Smooth muscle cell (in vitro differentiated cells): ENCODE measurements around the gene TEFM. TPM values are rescaled to one million over a fixed set of nuclear protein-coding genes. Genes with fewer than 3 reads are reported as not detected.

Experiments
- DNase-seq: peaks from one replicate; lab custom pipeline; 2025; ENCODE audit not compliant: unreplicated experiment; lab: John Stamatoyannopoulos, UW
- H2AFZ ChIP-seq: fragments of 200-600 bp; sonication (generic); 2 replicates; pipeline ENCODE4 v1.6.0; 2016; ENCODE audit warnings: antibody characterized with exemption, low read depth, mild to moderate bottlenecking
- H3F3A ChIP-seq: fragments of 200-600 bp; sonication (generic); 2 replicates; pipeline ENCODE4 v1.6.0; 2017; ENCODE audit warnings: antibody characterized with exemption, low read depth
- H3K27ac ChIP-seq: fragments of 200-600 bp; sonication (generic); 2 replicates; pipeline ENCODE4 v1.5.1; 2016; ENCODE audit warnings: low read depth, mild to moderate bottlenecking
- H3K27me3 ChIP-seq: fragments of 200-600 bp; sonication (generic); 2 replicates; pipeline ENCODE4 v1.6.1; 2016; ENCODE audit warnings: low read depth, mild to moderate bottlenecking
- H3K36me3 ChIP-seq: fragments of 200-600 bp; sonication (generic); 2 replicates; pipeline ENCODE4 v1.5.1; 2016; ENCODE audit warnings: low read depth
- H3K4me1 ChIP-seq: fragments of 200-600 bp; sonication (generic); 2 replicates; pipeline ENCODE4 v1.5.1; 2016; ENCODE audit warnings: low read depth
- H3K4me2 ChIP-seq: fragments of 200-600 bp; sonication (generic); 2 replicates; pipeline ENCODE4 v1.6.0; 2016; ENCODE audit warnings: mild to moderate bottlenecking
- H3K4me3 ChIP-seq: fragments of 200-600 bp; sonication (generic); 2 replicates; pipeline ENCODE4 v1.5.1; 2016; ENCODE audit warnings: mild to moderate bottlenecking
- H3K79me2 ChIP-seq: fragments of 200-600 bp; sonication (generic); 2 replicates; pipeline ENCODE4 v1.6.0; 2016; ENCODE audit warnings: low read depth, mild to moderate bottlenecking
- H3K9ac ChIP-seq: fragments of 200-600 bp; sonication (generic); 2 replicates; pipeline ENCODE4 v1.6.0; 2016; ENCODE audit warnings: low read depth
- H3K9me3 ChIP-seq: fragments of 200-600 bp; sonication (generic); replicated peaks from 2 replicates; pipeline ENCODE4 v1.5.1; 2016; ENCODE audit warnings: low read depth
- H4K20me1 ChIP-seq: fragments of 200-600 bp; sonication (generic); 2 replicates; pipeline ENCODE4 v1.6.0; 2016; ENCODE audit warnings: low read depth
- CTCF ChIP-seq: fragments of 200-600 bp; sonication (generic); IDR thresholded peaks from 2 replicates; pipeline ENCODE4 v1.5.1; 2017; ENCODE audit warnings: borderline replicate concordance, mild to moderate bottlenecking, antibody characterized with exemption; ENCODE audit not compliant: insufficient read depth, poor library complexity, severe bottlenecking
- WGBS: methylation state at CpG from one replicate; pipeline ENCODE4 v1.1.7; 2016; ENCODE audit warnings: low lambda C conversion rate; 5-methylcytosine and 5-hydroxymethylcytosine counted together
- polyA plus RNA-seq: library from polyadenylated mRNA; unstranded; fragments of >200 nt; fragmentation: Nextera tagmentation; extraction: Ambion mirVana; gene quantifications from 2 replicates; pipeline ENCODE4 v1.2.1, GENCODE V29; 2016
- total RNA-seq: library from RNA; depleted of rRNA; stranded (reverse); fragments of >200 nt; gene quantifications from 2 replicates; pipeline ENCODE4 v1.2.3, GENCODE V29; 2014

TEFM gene
- total and polyA plus RNA-seq, 2 experiments from 2014 or later = 4.9 to 6.1 TPM

GRCh38 chr17:30924341-30924740 lies 18.3 kb upstream of the TEFM start:
- Histone ChIP-seq H2AFZ (no peak overlapping the region), H3K4me3 (no peak overlapping the region), H3K4me2 (no peak overlapping the region), H3K36me3 (no peaks in the 10 kb centered on the region), H3K4me1 (no peaks in the 10 kb centered on the region), H3K27me3 (peaks cover 49% of the 10 kb centered on the region), H3K79me2 (no peaks in the 10 kb centered on the region), H3K9ac (no peak overlapping the region), H3F3A (no peaks in the 10 kb centered on the region), H3K27ac (no peak overlapping the region), H3K9me3 (no peaks in the 10 kb centered on the region), H4K20me1 (no peaks in the 10 kb centered on the region)
- no peak for TF ChIP-seq CTCF
- 84% methylated on average over 2 of the region's 2 CpGs for WGBS
- DNase-seq = no peak

DNA sequence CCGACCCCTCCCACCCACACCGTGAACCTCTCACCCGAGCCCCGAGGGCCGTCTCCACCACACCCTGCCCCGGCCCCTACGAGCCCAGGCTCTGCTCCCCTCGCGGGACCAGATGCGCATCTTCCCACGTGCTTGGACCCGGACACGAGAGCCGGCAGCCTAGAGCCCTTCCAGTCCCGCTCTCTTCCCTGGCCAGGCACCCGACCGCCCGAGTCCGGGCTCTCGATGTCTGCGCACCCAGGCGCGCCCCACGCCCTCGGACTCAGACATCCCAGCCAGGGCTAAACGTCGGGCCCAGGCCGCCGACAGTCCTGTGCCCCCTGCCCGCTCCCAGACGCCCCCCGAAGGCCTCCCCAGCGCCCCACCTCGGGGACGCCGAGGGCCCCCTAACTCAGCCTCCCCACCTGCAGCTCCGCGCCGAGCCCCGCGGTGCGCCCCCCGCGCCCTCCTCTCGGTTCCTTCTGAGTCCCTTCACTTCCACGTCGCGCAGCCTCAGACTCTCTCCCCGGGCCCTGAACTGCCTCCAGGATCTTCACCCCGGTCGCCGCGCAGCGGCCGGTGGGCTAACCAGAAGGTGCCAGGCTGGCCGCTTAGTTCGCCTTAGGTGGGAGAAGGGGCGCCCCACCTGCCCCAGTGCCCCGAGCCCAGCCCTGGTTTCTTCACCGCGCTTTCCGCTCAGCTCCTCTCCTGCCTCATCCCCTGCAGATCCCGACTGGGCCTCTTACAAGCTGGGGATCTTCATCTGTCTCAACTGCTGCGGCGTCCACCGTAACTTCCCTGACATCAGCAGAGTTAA lies 16.4 kb upstream of the TEFM start:
- no peak overlapping the region for H3K9ac ChIP-seq
- no peaks in the 10 kb centered on the region for H3K9me3 ChIP-seq
- peak overlapping the region; percentile 87 for H3K4me2 ChIP-seq
- peaks cover 58% of the 10 kb centered on the region for H3K27me3 ChIP-seq
- no peaks in the 10 kb centered on the region for H3K79me2 ChIP-seq
- H3K36me3 ChIP-seq = no peaks in the 10 kb centered on the region
- no peaks in the 10 kb centered on the region for H3F3A ChIP-seq
- H3K4me3 ChIP-seq = peak overlapping the region; percentile 50
- no peak for TF ChIP-seq CTCF
- H4K20me1 ChIP-seq = no peaks in the 10 kb centered on the region
- no peak for DNase-seq
- no peak overlapping the region for H2AFZ ChIP-seq
- no peak overlapping the region for H3K27ac ChIP-seq
- no peaks in the 10 kb centered on the region for H3K4me1 ChIP-seq
- 11% methylated on average over 49 of the region's 66 CpGs for WGBS

DNA sequence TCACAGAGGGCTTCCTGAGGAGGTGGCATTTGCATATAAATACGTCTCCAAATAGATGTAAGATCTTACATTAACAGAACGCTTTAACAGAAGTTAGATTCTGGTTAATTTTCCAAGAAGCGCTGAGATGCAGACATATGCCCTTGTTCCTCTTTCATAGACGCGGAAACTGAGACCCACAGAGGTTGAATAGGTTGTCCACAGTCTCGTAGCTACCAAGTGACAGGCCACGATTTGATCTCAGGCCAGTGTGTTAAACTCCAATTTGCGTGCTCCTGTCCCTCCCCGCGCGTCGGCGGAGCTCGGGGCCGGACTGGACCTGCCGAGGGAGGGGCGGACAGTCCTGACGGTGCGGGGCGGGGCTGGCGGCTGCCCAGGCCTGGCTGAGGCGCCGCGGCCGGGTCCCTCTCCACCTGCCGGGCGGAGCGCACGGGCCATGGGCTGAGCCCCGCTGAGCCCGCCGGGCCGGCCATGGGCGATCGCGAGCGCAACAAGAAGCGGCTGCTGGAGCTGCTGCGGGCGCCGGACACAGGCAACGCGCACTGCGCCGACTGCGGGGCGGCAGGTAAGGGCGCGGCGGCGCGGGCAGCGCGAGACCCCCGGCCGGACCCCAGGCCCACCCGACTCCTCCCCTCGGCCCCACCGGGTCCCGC lies 15.6 kb upstream of the TEFM start, which contains the start of gene ADAP2:
TSS of gene ADAP2 (plus strand) at position 402 of the 653 bp plus-strand sequence. CDS start at position 472, 70 bp downstream.
- 9% methylated on average over 28 of the region's 60 CpGs for WGBS
- DNase-seq = no peak

More for the DNA sequence above, 15.6 kb upstream of the TEFM start, which contains the start of gene ADAP2:
- no peak for TF ChIP-seq CTCF
- peak within 1 kb of the TSS; percentile 87 for H3K4me2 ChIP-seq
- H3K4me1 ChIP-seq = no peaks in the 10 kb centered on the region
- no peaks in the 10 kb centered on the region for H3K79me2 ChIP-seq
- peak within 1 kb of the TSS; percentile 50 for H3K4me3 ChIP-seq
- H3F3A ChIP-seq = no peaks in the 10 kb centered on the region
- no peaks in the 10 kb centered on the region for H4K20me1 ChIP-seq
- H2AFZ ChIP-seq = peak within 1 kb of the TSS; percentile 66
- H3K9ac ChIP-seq = no peak within 1 kb of the TSS
- no peak within 1 kb of the TSS for H3K27ac ChIP-seq
- no peaks in the 10 kb centered on the region for H3K9me3 ChIP-seq
- peaks cover 63% of the 10 kb centered on the region for H3K27me3 ChIP-seq
- H3K36me3 ChIP-seq = no peaks in the 10 kb centered on the region
